HG02763 (cell line): ENCODE measurements around the gene RABGAP1L.
"Not testable (repeated sequence)": the region's sequence is repeated elsewhere in the genome, so short reads cannot be mapped to it uniquely, and the experiment has no call there.

Experiments
- ATAC-seq: cut with Tn5 transposase; IDR thresholded peaks from one replicate; pipeline ENCODE4 v1.9.1; 2021; ENCODE audit warnings: mild to moderate bottlenecking, moderate library complexity; ENCODE audit not compliant: unreplicated experiment

RABGAP1L gene

GRCh38 chr1:174426153-174426552 is 266.8 kb downstream of the RABGAP1L start:
- ATAC-seq: no peak

GRCh38 chr1:174428033-174428432 is 268.7 kb downstream of the RABGAP1L start:
- ATAC-seq: no peak

GRCh38 chr1:174428739-174429138 is 269.4 kb downstream of the RABGAP1L start:
- ATAC-seq: no peak

- no peak for ATAC-seq
Observed at GRCh38 chr1:174433451-174433850, 274.1 kb downstream of the RABGAP1L start.

- ATAC-seq: no peak
Observed at GRCh38 chr1:174445351-174445750, 286.0 kb downstream of the RABGAP1L start.

GRCh38 chr1:174445817-174446216 is 286.5 kb downstream of the RABGAP1L start:
- no peak for ATAC-seq

- ATAC-seq: no peak
Observed at GRCh38 chr1:174447866-174448530, 288.7 kb downstream of the RABGAP1L start, which contains the start of gene GPR52. Gene GPR52, plus strand, starts transcription at chr1:174447964. Its CDS starts 148 bp downstream, at chr1:174448112.

GRCh38 chr1:174448531-174448883 is 289.2 kb downstream of the RABGAP1L start:
- no peak for ATAC-seq

- ATAC-seq: no peak
Observed at GRCh38 chr1:174448974-174449373, 289.7 kb downstream of the RABGAP1L start.

- ATAC-seq: no peak
Observed at GRCh38 chr1:174451408-174451807, 292.1 kb downstream of the RABGAP1L start.

GRCh38 chr1:174465855-174466254 is 306.5 kb downstream of the RABGAP1L start:
- no peak for ATAC-seq

GRCh38 chr1:174466607-174467006 is 307.3 kb downstream of the RABGAP1L start:
- ATAC-seq: no peak

GRCh38 chr1:174469052-174469451 is 309.7 kb downstream of the RABGAP1L start:
- ATAC-seq: no peak

GRCh38 chr1:174469687-174470086 is 310.4 kb downstream of the RABGAP1L start:
- ATAC-seq: no peak

- no peak for ATAC-seq
Observed at GRCh38 chr1:174479281-174479680, 320.0 kb downstream of the RABGAP1L start.

- no peak for ATAC-seq
Observed at GRCh38 chr1:174480324-174480723, 321.0 kb downstream of the RABGAP1L start.

GRCh38 chr1:174491606-174492005 is 332.3 kb downstream of the RABGAP1L start:
- ATAC-seq: no peak

- no peak for ATAC-seq
Observed at GRCh38 chr1:174497478-174497877, 338.2 kb downstream of the RABGAP1L start.

- ATAC-seq: not testable (repeated sequence)
Observed at GRCh38 chr1:174516755-174517154, 357.4 kb downstream of the RABGAP1L start.

GRCh38 chr1:174519844-174520243 is 360.5 kb downstream of the RABGAP1L start:
- no peak for ATAC-seq

GRCh38 chr1:174531751-174532150 is 372.4 kb downstream of the RABGAP1L start:
- ATAC-seq: no peak

GRCh38 chr1:174534789-174535188 is 375.5 kb downstream of the RABGAP1L start:
- ATAC-seq: no peak

GRCh38 chr1:174535207-174535606 is 375.9 kb downstream of the RABGAP1L start:
- ATAC-seq: no peak
